ENCODE results near the gene LRFN2.

The LRFN2 gene

DNA sequence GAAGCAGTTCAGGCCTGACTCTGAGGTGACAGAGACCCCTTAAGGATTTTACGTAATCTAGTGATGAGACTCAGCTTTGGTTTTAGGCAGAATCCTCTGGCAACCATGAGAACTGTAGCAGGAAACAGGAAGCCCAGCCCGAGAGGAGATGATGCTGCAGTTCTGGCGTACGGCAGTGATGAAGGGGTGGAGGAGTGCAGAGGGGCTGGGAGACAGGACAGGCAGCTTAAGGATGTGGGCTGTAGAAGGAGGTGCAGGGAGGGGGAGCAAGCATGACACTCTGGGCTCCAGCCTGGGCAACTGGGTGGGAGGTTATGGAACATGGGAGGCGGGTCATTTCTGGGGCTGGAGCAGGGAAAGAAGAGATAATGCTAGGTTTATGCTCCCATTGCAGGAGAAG, 67.1 kb downstream of the LRFN2 start:
- no peak for DNase-seq (ENCODE audit: low read depth in 1 of 2, low spot score in 1 of 2)

DNA sequence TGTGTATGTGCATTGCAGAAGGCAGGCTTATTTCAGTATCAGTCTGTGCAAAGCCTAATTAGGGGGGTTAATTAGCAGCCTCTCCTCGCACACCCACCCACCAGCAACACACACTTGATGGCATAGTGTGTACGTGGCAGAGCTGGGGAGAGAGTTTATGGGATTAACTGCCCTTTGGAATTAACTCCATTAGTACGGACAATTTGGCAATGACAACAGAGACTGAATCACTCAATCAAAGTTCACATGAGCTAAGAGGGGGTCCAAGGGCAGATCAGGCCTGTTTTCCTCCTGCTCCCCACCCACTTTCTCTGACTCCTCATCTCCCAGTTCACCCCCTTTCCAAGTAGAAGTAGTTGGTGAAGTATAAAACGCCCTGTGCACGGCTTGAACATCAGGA, 69.5 kb downstream of the LRFN2 start:
- DNase-seq (ENCODE audit: low read depth in 1 of 2, low spot score in 1 of 2) = no peak

DNA sequence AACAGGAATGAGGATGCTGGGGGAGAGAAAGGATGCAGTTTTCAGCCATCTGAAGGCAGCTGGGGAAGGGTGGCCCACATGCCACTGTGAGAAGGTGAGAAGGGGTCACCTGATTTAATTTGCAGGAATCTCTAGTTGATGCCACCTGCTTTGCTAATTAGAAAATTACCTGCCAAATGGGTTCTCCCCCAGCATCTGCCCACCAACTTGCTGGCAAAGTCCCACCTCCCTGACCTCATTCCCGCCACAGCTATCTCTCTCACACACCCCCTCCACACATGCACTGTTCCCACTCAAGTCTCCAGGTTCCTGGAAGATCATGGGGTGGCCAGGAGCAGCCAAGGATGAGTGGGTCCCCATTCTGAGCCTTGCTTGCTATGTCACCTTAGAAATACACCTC, 70.7 kb downstream of the LRFN2 start:
- no peak for DNase-seq (ENCODE audit: low read depth in 1 of 2, low spot score in 1 of 2)

DNA sequence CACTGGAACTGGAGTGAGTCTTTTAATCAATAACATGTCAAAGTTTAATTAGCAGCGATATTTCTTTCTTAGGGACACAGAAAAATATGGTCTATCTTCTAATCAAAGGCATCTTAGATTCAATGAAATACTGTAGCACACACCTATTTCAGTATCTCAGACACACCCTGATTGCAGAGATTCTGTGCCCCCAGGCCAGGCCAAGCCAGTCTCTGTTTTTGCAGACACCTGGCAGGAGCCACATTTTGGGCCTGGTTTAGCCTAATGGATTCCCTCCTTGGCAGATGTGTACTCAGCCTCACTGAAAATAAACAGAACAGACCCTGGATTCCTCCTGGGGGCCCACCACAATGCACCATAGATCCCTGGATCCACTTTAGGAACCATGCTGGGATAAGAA, 74.8 kb downstream of the LRFN2 start:
- DNase-seq (ENCODE audit: low read depth in 1 of 2, low spot score in 1 of 2) = no peak

DNA sequence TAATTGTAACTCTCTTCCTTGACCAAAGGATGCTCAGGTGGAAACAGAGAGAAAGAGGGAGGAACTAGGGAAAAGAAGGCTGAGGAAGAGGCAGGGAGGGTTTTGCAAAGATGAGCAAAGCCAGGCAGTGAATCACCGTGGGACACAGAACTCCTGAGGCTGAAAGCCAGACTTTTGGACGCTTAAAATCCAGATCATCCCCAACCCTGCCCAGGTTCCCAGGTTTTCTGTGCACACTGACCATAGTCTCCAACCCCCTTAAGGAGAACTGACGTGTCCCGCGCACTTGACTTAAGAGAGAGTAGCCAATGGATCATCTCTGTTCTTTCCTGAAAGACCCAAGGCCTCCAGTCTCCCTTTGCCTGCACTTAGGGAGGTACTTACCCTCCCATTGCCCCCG, 75.3 kb downstream of the LRFN2 start:
- DNase-seq (ENCODE audit: low read depth in 1 of 2, low spot score in 1 of 2) = no peak

- no peak for DNase-seq (ENCODE audit: low read depth in 1 of 2, low spot score in 1 of 2)
Measured at GRCh38 chr6:40510442-40510841, 76.7 kb downstream of the LRFN2 start.

DNA sequence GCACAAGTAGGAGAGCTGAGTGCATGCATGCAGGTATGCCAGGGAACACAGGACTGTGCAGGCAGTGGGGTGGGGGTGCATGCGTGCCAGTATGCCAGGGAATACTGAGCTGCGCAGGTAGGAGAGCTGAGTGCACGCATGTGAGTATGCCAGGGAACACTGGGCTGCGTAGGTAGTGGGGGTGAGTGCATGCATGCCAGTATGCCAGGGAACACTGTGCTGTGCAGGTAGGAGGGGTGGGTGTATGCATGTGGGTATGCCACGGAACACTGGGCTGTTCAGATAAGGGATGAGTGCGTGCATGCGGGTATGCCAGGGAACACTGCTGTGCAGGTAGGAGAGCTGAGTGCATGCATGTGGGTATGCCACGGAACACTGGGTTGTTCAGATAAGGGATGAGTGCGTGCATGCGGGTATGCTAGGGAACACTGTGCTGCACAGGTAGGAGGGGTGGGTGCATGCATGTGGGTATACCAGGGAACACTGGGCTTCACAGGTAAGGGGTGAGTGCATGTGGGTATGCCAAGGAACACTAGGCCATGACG, 77.4 kb downstream of the LRFN2 start:
- DNase-seq (ENCODE audit: low read depth in 1 of 2, low spot score in 1 of 2) = no peak

DNA sequence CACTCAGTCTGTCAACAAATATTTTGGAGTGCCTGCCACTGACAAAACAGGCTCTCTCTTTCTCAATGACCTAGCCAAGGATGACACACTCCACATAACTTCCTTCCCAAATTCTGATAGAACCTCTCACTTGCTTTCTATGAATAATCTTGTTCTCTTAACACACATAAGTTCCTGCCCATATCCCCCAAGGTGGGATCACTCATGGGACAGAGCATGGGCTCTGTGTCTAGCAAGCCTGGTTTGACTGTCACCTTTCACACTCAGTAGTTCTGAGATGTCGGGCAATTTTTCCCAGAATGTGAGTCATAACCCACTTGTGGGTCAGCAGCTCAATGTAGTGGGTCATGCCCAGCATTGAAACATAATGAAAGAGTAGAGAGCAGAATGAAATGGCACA, 78.1 kb downstream of the LRFN2 start:
- DNase-seq (ENCODE audit: low read depth in 1 of 2, low spot score in 1 of 2) = no peak

- DNase-seq (ENCODE audit: low read depth in 1 of 2, low spot score in 1 of 2) = no peak
Measured at GRCh38 chr6:40506954-40507353, 80.2 kb downstream of the LRFN2 start.

DNA sequence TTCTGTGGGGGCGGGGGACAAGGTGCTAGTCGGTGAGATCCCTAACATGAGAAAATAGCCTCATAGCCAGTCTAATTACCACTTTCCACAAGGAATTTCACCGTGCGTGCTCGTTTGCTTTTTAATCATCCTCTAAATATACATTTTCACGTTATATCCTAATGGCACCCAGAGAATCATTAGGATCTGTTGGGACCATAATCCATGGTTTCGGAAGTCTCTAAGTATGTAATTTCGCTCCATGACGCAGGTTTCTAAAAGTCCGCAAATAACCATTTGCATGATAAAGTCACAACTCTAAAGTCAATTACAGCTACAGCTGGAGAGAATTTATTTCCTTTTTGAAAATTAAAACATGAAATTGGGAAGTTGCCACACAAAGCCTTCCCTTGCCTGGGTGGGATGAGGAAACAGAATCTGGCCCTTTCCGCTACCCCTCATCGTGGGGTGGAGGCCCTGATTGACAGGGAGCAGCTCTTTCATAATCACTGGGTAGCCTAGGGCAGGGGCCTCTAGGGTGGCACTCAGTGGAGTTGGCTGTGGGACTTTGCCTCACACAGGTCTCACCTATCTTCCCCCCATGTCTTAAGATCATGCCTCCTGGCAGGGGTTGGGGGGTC, 81.9 kb downstream of the LRFN2 start:
- DNase-seq (ENCODE audit: low read depth in 1 of 2, low spot score in 1 of 2) = no peak

- DNase-seq (ENCODE audit: low read depth in 1 of 2, low spot score in 1 of 2) = no peak
Measured at GRCh38 chr6:40504274-40504673, 82.9 kb downstream of the LRFN2 start.

DNA sequence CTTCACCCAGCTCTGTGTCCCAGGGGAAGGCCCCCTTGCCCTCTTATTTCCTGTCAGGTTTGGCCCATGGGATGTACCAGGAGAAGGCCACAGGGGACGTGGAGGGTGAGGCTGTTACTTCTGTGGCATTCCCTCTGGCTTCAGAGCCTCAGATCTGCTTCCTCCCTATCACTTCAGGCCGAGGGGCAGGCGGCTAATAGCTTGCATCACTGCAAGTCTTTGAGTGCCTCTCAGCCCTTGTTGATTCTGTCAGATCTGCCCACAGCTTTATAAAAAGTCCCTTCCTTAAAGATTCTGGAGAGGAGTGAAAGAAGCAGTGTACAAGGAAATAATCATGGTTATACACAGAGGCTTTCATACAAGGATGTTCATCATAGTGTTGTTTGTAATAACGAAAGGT, 86.9 kb downstream of the LRFN2 start:
- no peak for DNase-seq (ENCODE audit: low read depth in 1 of 2, low spot score in 1 of 2)

DNA sequence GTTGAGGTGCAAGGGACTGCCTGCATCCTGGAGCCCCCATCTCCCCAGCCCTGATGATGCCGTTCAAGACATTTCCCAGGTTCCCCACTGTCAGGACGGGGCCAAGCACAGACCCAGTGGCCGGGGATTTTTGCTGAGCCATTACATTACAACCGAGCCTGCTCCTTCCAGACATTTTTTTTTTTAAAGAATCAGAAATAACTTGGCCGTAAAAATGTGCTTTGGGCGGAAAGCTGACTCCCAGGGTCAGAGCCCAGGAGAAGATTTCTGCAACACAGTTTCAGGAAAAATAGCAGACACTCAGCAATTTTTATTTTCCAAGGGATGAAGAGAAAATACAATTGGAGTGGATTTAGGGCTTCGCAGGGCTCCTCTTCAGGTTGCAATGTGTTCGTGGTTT, 87.9 kb downstream of the LRFN2 start:
- DNase-seq (ENCODE audit: low read depth in 1 of 2, low spot score in 1 of 2) = no peak

DNA sequence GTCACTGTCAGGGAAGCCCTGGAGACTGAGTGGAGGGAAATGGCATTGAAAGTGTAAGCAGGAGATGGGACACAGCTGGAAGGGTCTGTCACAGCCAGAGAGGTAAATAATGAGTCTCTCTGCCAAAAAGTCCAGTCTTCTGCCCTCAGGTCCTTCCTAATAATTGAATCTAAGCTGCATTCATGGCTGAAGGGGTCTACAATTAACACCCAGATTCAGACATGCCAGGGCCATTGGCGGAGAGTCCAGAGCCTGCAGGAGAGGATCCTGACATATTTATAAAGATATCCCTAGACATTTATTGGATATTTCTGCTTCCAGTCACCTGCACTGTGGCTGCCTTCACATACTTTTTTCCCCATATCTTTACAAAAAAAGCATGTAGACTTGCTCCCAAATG, 89.0 kb downstream of the LRFN2 start:
- no peak for DNase-seq (ENCODE audit: low read depth in 1 of 2, low spot score in 1 of 2)

DNA sequence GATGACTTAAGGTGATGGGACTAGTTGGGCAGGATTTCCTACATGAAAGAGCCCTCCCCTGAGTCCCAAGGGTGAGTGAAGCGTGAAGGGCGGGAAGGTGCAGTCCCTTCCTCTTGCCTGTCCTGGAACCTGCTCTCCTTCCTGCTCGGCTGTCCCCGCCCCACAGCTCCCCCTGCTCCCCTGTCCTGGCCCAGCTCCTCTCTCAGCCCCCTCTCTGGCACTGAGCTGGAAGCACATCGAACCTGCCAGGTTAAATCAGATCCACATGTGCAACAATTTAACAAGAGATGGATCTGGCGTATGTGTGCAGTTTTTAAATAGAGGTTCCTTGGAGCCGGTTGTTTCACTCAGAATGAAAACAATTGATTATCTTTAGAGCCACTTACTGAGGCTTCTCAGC, 95.0 kb downstream of the LRFN2 start:
- DNase-seq (ENCODE audit: low read depth in 1 of 2, low spot score in 1 of 2) = no peak

DNA sequence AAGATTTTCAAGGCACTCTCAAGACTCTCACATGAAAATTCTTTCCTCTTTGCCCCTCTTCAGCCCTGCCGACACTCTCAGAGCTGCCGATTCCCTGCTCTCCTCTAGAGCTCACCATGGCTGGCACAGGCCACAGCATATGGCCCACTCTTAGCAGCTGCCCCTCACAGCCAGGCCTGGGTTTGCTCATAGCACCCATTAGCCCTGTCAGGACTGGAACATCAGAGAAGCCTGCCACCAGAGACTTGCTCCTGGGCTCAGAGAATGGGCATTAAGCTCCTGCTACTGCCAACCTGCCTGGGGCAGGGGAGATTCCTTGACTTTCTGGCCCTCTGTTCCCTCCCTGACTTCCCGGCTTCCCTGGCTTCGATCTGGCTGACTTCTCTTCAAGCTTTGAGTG, 96.7 kb downstream of the LRFN2 start:
- no peak for DNase-seq (ENCODE audit: low read depth in 1 of 2, low spot score in 1 of 2)

GRCh38 chr6:40489798-40490197, 97.4 kb downstream of the LRFN2 start:
- no peak for DNase-seq (ENCODE audit: low read depth in 1 of 2, low spot score in 1 of 2)

- no peak for DNase-seq (ENCODE audit: low read depth in 1 of 2, low spot score in 1 of 2)
Measured at GRCh38 chr6:40486576-40486975, 100.6 kb downstream of the LRFN2 start.

- DNase-seq (ENCODE audit: low read depth in 1 of 2, low spot score in 1 of 2) = no peak
Measured at GRCh38 chr6:40485795-40486194, 101.4 kb downstream of the LRFN2 start.

GRCh38 chr6:40485300-40485699, 101.9 kb downstream of the LRFN2 start:
- no peak for DNase-seq (ENCODE audit: low read depth in 1 of 2, low spot score in 1 of 2)

GRCh38 chr6:40484066-40484465, 103.1 kb downstream of the LRFN2 start:
- no peak for DNase-seq (ENCODE audit: low read depth in 1 of 2, low spot score in 1 of 2)

DNA sequence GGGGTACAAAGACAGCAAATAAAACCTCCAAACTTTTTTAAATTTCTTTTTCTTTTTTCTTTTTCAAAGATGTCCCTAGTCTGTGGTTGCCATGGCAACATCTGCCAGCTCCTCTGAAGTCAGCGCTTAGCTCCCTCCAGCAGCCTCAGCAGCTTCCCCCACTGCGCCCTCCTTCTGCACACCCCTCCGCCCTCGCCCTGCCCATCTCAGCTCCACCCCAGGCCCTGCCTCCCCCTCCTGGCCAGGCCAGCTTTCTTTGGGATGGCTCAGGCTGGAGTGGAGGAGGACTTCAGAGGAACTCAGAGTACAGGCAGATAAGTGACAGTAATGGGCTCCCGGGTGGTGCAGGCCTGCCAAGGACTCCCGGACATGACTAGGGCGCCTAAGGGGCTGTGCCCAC, 104.6 kb downstream of the LRFN2 start:
- no peak for DNase-seq (ENCODE audit: low read depth in 1 of 2, low spot score in 1 of 2)

DNA sequence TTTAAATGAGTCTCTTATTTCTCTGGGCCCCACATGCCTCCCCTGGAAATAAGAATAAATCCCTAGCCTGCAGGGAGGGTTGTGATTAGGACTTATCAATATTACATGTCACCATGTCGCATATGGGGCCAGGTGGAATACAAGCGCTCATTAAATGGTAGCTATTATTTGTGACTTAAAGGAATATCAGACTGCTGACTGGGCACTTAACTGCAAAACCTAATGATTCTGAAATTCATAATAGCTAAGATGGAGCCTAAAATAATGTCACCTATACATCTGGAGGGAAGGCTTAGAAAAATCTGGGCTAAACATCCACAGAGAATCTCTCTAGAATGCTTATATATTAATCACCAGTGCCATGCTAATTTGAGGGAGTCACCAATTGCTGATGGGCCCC, 106.5 kb downstream of the LRFN2 start:
- DNase-seq (ENCODE audit: low read depth in 1 of 2, low spot score in 1 of 2) = no peak

DNA sequence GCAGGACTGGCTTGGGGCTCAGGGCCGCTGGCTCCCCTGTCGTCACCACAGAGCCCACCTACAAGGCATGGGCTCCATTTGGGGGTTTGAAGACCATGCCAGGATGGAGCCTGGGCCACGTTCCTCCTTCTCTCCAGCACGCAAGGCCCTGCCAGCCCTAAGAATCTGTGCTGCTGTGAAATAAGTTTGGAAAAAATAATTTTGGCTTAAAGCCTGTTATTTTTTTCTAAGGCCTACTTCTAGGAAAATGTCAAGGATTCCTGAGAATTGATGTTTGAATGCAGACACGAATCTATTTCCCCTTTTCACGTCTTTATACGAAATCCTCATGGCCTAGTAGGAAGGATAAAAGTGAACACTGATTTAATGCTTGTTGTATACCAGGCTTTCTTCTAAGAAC, 107.5 kb downstream of the LRFN2 start:
- DNase-seq (ENCODE audit: low read depth in 1 of 2, low spot score in 1 of 2) = no peak
